CD4-positive, CD25-positive, alpha-beta regulatory T cell (primary cell): Measurements from ENCODE around the gene MTFP1. TPM values are rescaled to one million over a fixed set of nuclear protein-coding genes. Genes with fewer than 3 reads are reported as not detected.

Experiments
- polyA plus RNA-seq, 4 donors: library from polyadenylated mRNA; unstranded; fragments of 300-500 nt; fragmentation: Illumina TruSeq; gene quantifications; one replicate each; pipeline ENCODE4 v1.2.3, GENCODE V29; 2021
- total RNA-seq: library from RNA; stranded (reverse); gene quantifications from one replicate; pipeline ENCODE4 v1.2.3, GENCODE V29; 2022

MTFP1 gene
- total and polyA plus RNA-seq, 5 donors from 2014 or later: 38.3 to 111 (median 45.3) TPM

Other genes with a start within 250 kb of the MTFP1 start
- 0.96 TPM for gene LIF, start 179.0 kb upstream of the MTFP1 start, total RNA-seq
- not detected for gene LIF, start 179.0 kb upstream of the MTFP1 start, polyA plus RNA-seq
- gene OSM, start 158.9 kb upstream of the MTFP1 start, total RNA-seq: 24.0 TPM
- 1 to 10 TPM; 2.4 to 7.0 (median 4.8) TPM for gene OSM, start 158.9 kb upstream of the MTFP1 start, polyA plus RNA-seq
- gene CASTOR1, start 136.3 kb upstream of the MTFP1 start, total RNA-seq: 18.7 TPM
- gene CASTOR1, start 136.3 kb upstream of the MTFP1 start, polyA plus RNA-seq: 10 to 100 TPM; 10.9 to 16.4 (median 12.1) TPM
- 67.5 TPM for gene TBC1D10A, start 98.8 kb upstream of the MTFP1 start, total RNA-seq
- gene TBC1D10A, start 98.8 kb upstream of the MTFP1 start, polyA plus RNA-seq: 10 to 100 TPM; 44.2 to 58.0 (median 47.4) TPM
- gene SF3A1, start 68.9 kb upstream of the MTFP1 start, total RNA-seq: 389 TPM
- gene SF3A1, start 68.9 kb upstream of the MTFP1 start, polyA plus RNA-seq: 10 to 100 TPM; 66.6 to 78.6 (median 75.1) TPM
- gene CCDC157, start 68.8 kb upstream of the MTFP1 start, total RNA-seq: 7.1 TPM
- 1 to 10 TPM; 1.3 to 2.4 (median 1.9) TPM for gene CCDC157, start 68.8 kb upstream of the MTFP1 start, polyA plus RNA-seq
- gene RNF215, start 38.4 kb upstream of the MTFP1 start, total RNA-seq: 13.1 TPM
- under 1 TPM; 0.23 to 0.50 (median 0.42) TPM for gene RNF215, start 38.4 kb upstream of the MTFP1 start, polyA plus RNA-seq
- 69.0 TPM for gene SEC14L2, start 28.8 kb upstream of the MTFP1 start, total RNA-seq
- gene SEC14L2, start 28.8 kb upstream of the MTFP1 start, polyA plus RNA-seq: 1 to 10 TPM; 3.1 to 5.8 (median 3.7) TPM
- gene SEC14L3, start 46.2 kb downstream of the MTFP1 start, total RNA-seq: not detected
- gene SEC14L3, start 46.2 kb downstream of the MTFP1 start, polyA plus RNA-seq: not detected
- not detected for gene SEC14L4, start 79.9 kb downstream of the MTFP1 start, total RNA-seq
- not detected for gene SEC14L4, start 79.9 kb downstream of the MTFP1 start, polyA plus RNA-seq
- gene SEC14L6, start 121.0 kb downstream of the MTFP1 start, total RNA-seq: not detected
- under 1 TPM in 1 of 4 donors, not detected in 3; 0.09 TPM for gene SEC14L6, start 121.0 kb downstream of the MTFP1 start, polyA plus RNA-seq
- 0.44 TPM for gene GAL3ST1, start 148.9 kb downstream of the MTFP1 start, total RNA-seq
- under 1 TPM in 1 of 4 donors, not detected in 3; 0.49 TPM for gene GAL3ST1, start 148.9 kb downstream of the MTFP1 start, polyA plus RNA-seq
- gene PES1, start 166.1 kb downstream of the MTFP1 start, total RNA-seq: 38.2 TPM
- 10 to 100 TPM; 35.2 to 47.9 (median 36.1) TPM for gene PES1, start 166.1 kb downstream of the MTFP1 start, polyA plus RNA-seq
- 0.30 TPM for gene TCN2, start 181.4 kb downstream of the MTFP1 start, total RNA-seq
- 1 to 10 TPM in 2 of 4 donors, under 1 TPM in 2; 0.23 to 1.7 (median 0.99) TPM for gene TCN2, start 181.4 kb downstream of the MTFP1 start, polyA plus RNA-seq
- gene SLC35E4, start 210.0 kb downstream of the MTFP1 start, total RNA-seq: 14.5 TPM
- gene SLC35E4, start 210.0 kb downstream of the MTFP1 start, polyA plus RNA-seq: 1 to 10 TPM; 1.9 to 7.0 (median 4.1) TPM
- 15.5 TPM for gene DUSP18, start 242.1 kb downstream of the MTFP1 start, total RNA-seq
- gene DUSP18, start 242.1 kb downstream of the MTFP1 start, polyA plus RNA-seq: 10 to 100 TPM; 11.4 to 20.2 (median 12.8) TPM